ENCODE measurements around the gene GRB14.

Gene GRB14

DNA sequence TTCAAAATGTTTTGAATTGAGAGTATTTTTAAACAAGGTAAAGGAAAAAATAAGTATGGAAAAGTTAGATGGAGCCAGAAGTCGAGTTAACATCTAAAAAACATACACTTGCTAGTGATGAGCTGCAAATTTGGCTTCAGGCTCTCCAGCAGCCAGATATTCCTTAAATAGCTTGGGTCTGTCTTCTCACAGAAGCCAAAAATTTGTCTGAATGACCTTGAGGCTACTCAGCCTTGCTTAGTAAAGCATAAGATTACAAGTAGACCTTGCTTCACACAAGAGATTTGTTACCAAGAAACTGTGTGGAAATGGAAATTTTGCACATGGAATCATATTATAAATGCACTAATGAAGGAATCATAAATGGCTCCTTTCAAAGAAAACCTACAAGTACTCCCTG, 40.8 kb upstream of the GRB14 start:
- TF ChIP-seq FOXP2 (optimal IDR thresholded peaks at IDR 0.05; ENCODE audit: borderline replicate concordance, extremely low read depth, extremely low read length, insufficient read depth) (no peak), SIN3A (IDR thresholded peaks at IDR 0.05; ENCODE audit: borderline replicate concordance, insufficient read depth, low read length) (no peak), REST (IDR thresholded peaks at IDR 0.05; ENCODE audit: insufficient read depth in 1 of 2, low read depth in 2 of 2, low read length in 2 of 2) (no peak), TAF1 (IDR thresholded peaks at IDR 0.05; ENCODE audit: borderline replicate concordance, insufficient read depth, low read length) (no peak), POLR2AphosphoS5 (IDR thresholded peaks at IDR 0.05; ENCODE audit: low read depth, low read length) (no peak)

DNA sequence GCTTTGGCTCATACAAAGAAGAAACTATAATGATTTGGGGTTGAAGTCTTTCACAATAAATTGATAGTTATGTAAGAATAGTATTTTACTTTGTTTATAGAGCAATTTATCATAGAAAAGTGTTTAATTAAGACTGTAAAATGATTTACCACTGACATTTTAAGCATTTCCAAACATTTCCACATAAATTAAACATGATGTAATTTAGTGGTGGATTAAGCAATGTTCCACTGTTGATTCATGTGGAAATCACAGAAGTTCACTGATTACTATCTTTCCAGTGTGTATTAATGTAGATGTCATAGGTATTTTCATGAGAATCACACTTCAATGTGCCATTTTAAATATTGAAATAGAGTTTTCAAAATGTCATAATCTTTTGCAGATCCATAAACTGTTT, 40.1 kb upstream of the GRB14 start:
- TF ChIP-seq SIN3A (IDR thresholded peaks at IDR 0.05; ENCODE audit: borderline replicate concordance, insufficient read depth, low read length) (no peak), POLR2AphosphoS5 (IDR thresholded peaks at IDR 0.05; ENCODE audit: low read depth, low read length) (no peak), FOXP2 (optimal IDR thresholded peaks at IDR 0.05; ENCODE audit: borderline replicate concordance, extremely low read depth, extremely low read length, insufficient read depth) (no peak)

DNA sequence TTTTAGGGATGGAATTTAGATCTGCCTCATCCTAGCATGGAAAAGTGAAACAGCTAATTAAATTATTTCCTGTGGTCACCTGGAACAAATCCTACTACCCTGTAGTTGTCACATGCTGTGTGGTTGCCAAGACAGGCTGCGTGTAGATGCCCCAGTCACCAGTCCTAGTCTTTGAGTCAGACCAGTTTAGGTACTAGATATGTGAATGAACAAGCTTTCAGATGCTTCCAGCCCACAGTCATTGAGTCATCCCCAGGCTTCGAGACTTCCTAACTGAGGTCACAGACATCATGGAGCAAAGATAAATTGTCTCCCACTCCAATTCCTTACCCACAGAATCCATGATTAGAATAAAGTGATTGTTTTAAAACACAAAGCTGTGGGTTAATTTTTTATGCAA, 35.8 kb upstream of the GRB14 start:
- TF ChIP-seq REST (IDR thresholded peaks at IDR 0.05; ENCODE audit: insufficient read depth in 1 of 2, low read depth in 2 of 2, low read length in 2 of 2): no peak
- TF ChIP-seq SIN3A (IDR thresholded peaks at IDR 0.05; ENCODE audit: borderline replicate concordance, insufficient read depth, low read length): no peak
- no peak for TF ChIP-seq FOXP2 (optimal IDR thresholded peaks at IDR 0.05; ENCODE audit: borderline replicate concordance, extremely low read depth, extremely low read length, insufficient read depth)
- TF ChIP-seq POLR2AphosphoS5 (IDR thresholded peaks at IDR 0.05; ENCODE audit: low read depth, low read length): no peak
- TF ChIP-seq TAF1 (IDR thresholded peaks at IDR 0.05; ENCODE audit: borderline replicate concordance, insufficient read depth, low read length): no peak

- TF ChIP-seq FOXP2 (optimal IDR thresholded peaks at IDR 0.05; ENCODE audit: borderline replicate concordance, extremely low read depth, extremely low read length, insufficient read depth) (no peak), TAF1 (IDR thresholded peaks at IDR 0.05; ENCODE audit: borderline replicate concordance, insufficient read depth, low read length) (no peak), POLR2AphosphoS5 (IDR thresholded peaks at IDR 0.05; ENCODE audit: low read depth, low read length) (no peak), SIN3A (IDR thresholded peaks at IDR 0.05; ENCODE audit: borderline replicate concordance, insufficient read depth, low read length) (no peak), REST (IDR thresholded peaks at IDR 0.05; ENCODE audit: insufficient read depth in 1 of 2, low read depth in 2 of 2, low read length in 2 of 2) (no peak)
Observed at GRCh38 chr2:164655750-164656149, 34.5 kb upstream of the GRB14 start.

DNA sequence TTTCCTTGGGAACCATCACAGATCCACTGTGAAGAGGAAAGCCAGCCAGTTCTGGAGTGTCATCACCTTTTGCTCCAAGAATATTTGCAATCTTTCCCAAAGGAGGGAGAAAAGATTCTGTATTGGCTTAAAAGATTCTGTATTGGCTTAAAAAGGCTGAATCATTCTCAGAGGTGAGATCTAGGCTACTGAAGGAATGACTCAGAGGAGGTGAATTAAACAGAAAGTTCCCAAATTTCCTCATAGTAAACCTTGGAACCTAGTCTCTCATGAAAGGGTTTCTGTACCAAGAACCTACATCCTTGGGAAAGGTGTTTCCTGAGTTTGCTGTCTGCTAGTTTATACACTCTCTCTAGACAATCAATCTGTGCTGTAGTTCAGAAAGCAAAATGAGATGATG, 34.1 kb upstream of the GRB14 start:
- TF ChIP-seq POLR2AphosphoS5 (IDR thresholded peaks at IDR 0.05; ENCODE audit: low read depth, low read length) (no peak), REST (IDR thresholded peaks at IDR 0.05; ENCODE audit: insufficient read depth in 1 of 2, low read depth in 2 of 2, low read length in 2 of 2) (no peak), TAF1 (IDR thresholded peaks at IDR 0.05; ENCODE audit: borderline replicate concordance, insufficient read depth, low read length) (no peak), FOXP2 (optimal IDR thresholded peaks at IDR 0.05; ENCODE audit: borderline replicate concordance, extremely low read depth, extremely low read length, insufficient read depth) (no peak), SIN3A (IDR thresholded peaks at IDR 0.05; ENCODE audit: borderline replicate concordance, insufficient read depth, low read length) (no peak)
